Activated effector memory CD4-positive, alpha-beta T cell treated with anti-CD3 and anti-CD28 coated beads, Interleukin-2, amount 50 U/mL, for 16 hours (primary cell): ENCODE measurements around the gene GOLPH3.

Experiments used
- DNase-seq: peaks from one replicate; pipeline ENCODE4 v3.0.0-alpha.2; 2020

Gene GOLPH3

GRCh38 chr5:32170303-32171151 lies 3.6 kb downstream of the GOLPH3 start:
- DNase-seq, result no peak

DNA sequence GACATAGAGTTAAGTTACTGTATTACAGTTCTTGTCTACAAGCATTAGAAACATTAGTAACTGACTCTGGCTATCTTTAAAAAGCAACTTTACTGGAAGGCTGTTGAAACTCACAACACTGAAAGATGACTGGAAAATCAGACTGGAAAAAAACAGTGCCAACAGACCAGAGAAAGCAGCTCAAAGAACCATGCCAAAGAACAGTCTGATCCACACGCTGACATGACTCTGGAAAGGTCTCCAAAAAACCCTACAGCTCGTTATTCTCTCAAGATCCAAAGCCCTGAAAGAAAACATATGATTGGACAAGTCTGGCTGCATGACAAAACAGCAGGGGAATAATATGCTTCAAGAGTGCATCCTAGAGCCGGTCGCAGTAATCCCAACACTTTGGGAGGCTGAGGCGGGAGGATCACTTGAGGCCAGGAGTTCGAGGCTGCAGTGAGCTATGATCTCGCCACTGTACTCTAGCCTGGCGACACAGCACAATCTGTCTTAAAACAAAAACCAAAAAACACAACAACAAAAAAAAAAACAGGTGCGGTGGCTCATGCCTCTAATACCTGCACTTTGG lies 5.6 kb downstream of the GOLPH3 start:
- DNase-seq, result no peak

DNA sequence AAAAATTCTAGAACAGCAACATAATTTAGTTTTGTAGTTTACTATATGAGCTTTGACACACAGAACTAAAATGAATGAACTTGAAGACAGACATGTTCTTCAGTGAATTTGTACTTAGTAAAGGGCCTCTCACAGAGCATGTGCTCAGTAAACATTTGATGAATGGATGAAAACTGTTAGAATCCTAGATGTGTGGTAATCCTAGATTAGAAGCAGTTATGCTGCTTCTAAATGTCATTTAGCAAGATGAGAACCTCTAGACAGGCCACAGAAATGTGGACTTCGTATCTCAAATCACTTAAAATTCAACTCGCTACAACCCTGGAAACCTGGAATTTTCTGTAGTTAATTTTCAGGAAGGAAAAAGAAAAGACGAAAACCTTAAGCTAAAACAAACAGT lies 8.5 kb downstream of the GOLPH3 start:
- DNase-seq, result no peak

- DNase-seq, result no peak
These were observed 10.3 kb downstream of the GOLPH3 start for GRCh38 chr5:32163785-32164184.

- no peak for DNase-seq
These were observed 11.1 kb downstream of the GOLPH3 start for GRCh38 chr5:32163053-32163452.

DNA sequence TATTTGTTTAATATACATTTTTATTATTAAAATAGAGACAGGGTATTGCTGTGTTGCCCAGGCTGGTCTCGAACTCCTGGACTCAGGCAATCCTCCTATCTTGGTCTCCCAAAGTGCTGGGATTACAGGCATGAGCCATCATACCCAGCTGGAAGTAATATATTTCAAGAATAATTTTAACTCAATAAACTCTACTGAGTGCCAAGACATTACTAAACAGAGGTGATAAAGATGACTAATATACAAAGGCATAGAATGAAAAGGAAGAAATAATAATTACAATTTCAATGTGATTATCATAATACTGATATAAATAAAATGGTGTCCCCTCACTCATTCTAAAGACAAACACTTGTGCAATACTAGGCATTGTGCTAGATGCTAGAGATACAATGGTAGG lies 13.9 kb downstream of the GOLPH3 start:
- no peak for DNase-seq

- DNase-seq, result no peak
These were observed 14.6 kb downstream of the GOLPH3 start for GRCh38 chr5:32159328-32160072.

GRCh38 chr5:32158679-32158975 lies 15.5 kb downstream of the GOLPH3 start:
- no peak for DNase-seq

- no peak for DNase-seq
These were observed 17.0 kb downstream of the GOLPH3 start for GRCh38 chr5:32157078-32157477.

DNA sequence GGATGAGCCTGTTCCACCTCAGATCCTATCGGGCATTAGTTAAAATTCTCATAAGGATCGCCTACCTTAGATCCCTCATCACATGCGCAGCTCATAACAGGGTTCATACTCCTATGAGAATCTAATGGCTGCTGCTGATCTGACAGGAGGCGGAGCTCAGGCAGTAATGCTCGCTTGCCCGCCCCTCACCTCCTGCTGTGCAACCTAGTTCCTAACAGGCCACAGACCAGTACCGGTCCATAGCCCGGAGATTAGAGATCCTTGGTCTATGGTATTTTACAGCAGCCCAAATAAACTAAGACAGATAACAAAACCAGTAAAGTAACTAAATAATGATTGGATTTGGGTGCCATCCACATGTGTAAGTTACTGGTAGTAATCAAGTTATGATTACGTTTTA lies 17.5 kb downstream of the GOLPH3 start:
- no peak for DNase-seq

DNA sequence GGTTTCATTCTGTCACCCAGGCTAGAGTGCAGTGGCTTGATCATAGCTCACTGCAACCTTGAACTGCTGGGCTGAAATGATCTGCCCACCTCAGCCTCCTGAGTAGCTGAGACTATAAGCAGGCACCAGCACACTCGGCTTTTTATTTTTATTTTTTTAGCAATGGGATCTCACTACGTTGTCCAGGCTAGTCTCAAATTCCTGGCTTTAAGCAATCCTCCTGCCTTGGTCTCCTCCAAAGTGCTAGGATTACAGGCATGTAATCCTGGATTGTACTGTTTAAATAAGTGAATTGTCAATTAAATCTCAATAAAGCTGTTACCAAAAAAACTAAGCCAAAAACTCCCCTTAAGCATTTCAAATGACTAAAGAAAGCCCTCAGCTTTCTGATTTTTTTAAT lies 18.9 kb downstream of the GOLPH3 start:
- DNase-seq, result no peak

- DNase-seq, result no peak
These were observed 20.4 kb downstream of the GOLPH3 start for GRCh38 chr5:32153723-32154122.

DNA sequence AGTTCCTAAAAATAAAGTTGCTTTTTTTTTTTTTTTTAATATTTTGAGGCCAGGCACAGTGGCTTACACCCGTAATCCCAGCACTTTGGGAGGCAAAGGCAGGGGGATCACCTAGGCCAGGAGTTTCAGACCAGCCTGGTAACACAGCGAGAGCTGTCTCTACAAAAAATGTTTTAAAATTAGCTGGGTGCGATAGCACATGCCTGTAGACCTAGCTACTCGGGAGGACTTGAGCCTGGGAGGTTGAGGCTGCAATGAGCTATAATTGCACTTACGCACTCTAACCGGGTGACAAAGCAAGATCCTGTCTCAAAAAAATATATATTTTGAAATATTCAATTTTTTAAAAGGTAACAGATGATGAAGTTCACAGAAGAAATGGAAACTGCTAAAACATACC lies 22.9 kb downstream of the GOLPH3 start:
- DNase-seq, result no peak

- no peak for DNase-seq
These were observed 23.8 kb downstream of the GOLPH3 start for GRCh38 chr5:32150366-32150765.

DNA sequence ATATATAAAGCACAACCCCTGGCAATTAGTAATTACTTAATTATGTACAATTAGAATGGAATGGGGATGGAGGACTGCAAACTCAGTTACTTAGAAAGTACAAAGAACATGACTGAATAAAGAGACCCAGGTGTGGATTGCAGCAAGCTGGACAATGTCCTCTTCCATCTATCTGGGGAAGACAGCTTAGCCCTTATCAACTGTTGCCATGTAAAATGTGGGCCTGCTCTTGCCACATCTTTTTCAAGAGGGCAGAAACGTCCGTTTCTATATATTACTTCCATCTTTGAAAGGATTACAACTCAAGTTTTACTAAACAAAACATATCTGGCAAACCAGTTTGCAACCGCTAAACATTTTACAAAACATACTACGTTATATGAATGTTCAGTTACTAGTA lies 26.2 kb downstream of the GOLPH3 start:
- no peak for DNase-seq

DNA sequence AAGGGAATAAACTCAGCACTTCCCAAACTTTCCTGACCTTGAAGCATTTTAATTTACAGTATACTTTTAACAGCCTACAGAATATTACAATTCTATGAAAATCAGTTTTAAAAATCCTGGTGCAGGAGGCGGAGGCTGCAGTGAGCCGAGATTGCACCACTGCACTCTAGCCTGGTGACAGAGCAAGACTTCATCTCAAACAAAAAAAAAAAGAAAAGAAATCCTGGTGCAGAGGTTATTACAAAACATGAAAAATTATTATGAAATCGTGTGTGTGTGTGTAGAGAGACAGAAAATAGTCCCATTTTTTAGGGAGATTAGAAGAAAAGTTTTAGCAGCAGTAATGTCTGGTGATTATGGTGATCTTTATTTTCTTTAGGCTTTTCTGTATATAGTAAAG lies 26.9 kb downstream of the GOLPH3 start:
- DNase-seq, result no peak

GRCh38 chr5:32145378-32145777 lies 28.7 kb downstream of the GOLPH3 start:
- DNase-seq, result no peak

DNA sequence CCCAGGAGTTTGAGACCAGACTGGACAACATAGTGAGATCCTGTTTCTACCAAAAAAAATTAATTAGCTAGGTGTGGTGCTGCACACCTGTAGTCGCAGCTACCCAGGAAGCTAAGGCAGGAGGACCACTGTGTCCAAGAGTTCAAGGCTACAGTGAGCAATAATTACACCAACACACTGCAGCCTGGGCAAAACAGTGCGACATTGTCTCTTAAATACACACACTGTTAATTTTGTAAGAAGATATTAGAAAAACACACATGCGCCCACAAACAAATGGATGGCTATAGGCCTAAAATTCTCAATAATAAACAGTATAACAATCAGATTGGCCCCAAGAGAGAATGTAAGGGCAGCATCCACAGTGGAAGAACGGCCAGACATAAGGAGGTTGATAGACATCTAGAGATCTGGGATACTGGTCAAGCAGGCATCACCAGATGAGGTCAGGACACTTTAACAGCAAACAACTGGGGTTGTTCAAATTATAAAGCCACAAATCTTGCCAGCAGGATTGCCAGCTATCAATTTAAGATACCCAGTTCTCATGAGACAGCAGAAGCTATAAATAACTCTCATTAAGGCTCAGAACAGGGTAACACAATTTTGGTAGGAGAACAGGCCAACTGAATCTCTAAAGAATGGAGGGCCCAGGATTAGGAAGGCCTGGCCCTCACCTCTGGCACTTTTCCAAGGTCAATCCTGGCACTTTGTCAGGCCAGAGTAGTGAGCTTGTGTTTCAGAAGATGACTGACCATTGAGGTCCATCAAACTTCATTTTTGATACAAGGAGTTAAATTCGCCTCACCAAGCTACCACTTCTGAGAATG lies 29.5 kb downstream of the GOLPH3 start:
- DNase-seq, result no peak

- no peak for DNase-seq
These were observed 30.3 kb downstream of the GOLPH3 start for GRCh38 chr5:32143617-32144377.

- peak; percentile 89 for DNase-seq
These were observed 35.2 kb downstream of the GOLPH3 start for GRCh38 chr5:32138839-32139493.

DNA sequence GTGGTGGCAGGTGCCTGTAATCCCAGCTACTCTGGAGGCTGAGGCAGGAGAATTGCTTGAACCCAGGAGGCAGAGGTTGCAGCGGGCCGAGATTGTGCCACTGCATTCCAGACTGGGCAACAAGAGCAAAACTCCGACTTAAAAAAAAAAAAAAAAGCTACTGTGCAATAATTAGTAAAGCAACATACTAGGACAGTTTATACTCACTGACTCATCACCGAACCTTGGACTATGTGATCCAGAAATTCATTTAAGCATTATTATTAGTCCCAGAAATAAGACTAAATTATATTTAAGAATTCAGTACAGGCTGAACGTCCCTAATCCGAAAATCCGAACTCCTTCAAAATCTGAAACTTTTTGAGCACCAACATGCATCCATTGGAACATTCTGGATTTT lies 37.8 kb downstream of the GOLPH3 start:
- DNase-seq, result no peak

DNA sequence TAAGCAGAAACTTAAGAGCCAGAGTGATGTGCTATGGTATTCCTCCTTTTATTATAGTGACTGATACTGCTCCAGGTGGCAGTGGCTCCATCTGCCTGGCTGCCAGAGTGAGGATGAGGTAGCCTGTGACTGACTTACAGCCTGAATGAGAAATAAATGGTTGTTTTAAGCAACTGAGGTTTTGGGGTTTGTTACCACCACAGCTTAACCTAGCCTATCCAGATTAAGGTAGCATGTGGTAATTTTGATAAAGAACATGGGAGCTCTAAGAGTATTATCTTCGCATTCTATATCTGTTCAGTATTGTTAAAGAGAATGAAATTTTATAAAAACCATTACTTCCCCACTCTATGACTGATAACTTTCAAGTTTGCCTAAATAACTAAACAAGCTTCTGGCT lies 39.0 kb downstream of the GOLPH3 start:
- no peak for DNase-seq
